GM12878 (cell line): Measurements from ENCODE around the gene HELZ. TPM values are rescaled to one million over a fixed set of nuclear protein-coding genes. Genes with fewer than 3 reads are reported as not detected.
A peak's percentile ranks its signal among the peaks of the same experiment; 100 is the strongest.

ENCODE experiments used
- ATAC-seq: fragments of 200-7000 bp; cut with Tn5 transposase; 3 replicates; pipeline ENCODE4 v1.9.1; 2020; ENCODE audit warnings: mild to moderate bottlenecking, moderate library complexity
- BruUV-seq: library from RNA; stranded (reverse); fragments of 400-500 nt; replicated peaks from 2 replicates; lab custom pipeline; 2021; lab: Mats Ljungman, UMichigan
- CTCF ChIA-PET: fragments of 300-600 bp; sonication (Branson Sonifier 250); formaldehyde crosslinking; extraction: SDS; loops from one replicate; lab custom pipeline; 2021; ENCODE audit warnings: inconsistent platforms; lab: Yijun Ruan, JAX
- POLR2A ChIA-PET: fragments of 350-600 bp; formaldehyde crosslinking; extraction: SDS; loops from one replicate; lab custom pipeline; 2021; ENCODE audit warnings: inconsistent platforms; lab: Charles Lee
- RAD21 ChIA-PET: fragments of 300-600 bp; sonication (Branson Sonifier 250); formaldehyde crosslinking; loops from one replicate; lab custom pipeline; 2023; ENCODE audit warnings: antibody characterized with exemption; ENCODE audit not compliant: unreplicated experiment; lab: Charles Lee
- SMC1A ChIA-PET: fragments of 300-600 bp; sonication (Branson Sonifier 250); formaldehyde crosslinking; loops from one replicate; lab custom pipeline; 2023; ENCODE audit not compliant: unreplicated experiment, uncharacterized antibody; lab: Charles Lee
- DNase-seq: peaks from one replicate; pipeline ENCODE4 v3.0.0-alpha.2; 2011; ENCODE audit warnings: low read depth, low spot score
- FAIRE-seq: peaks from 3 replicates; lab custom pipeline; 2011; peaks lifted over from hg19 to GRCh38; lab: Jason Lieb, UNC
- H2AFZ ChIP-seq: 2 replicates; pipeline ENCODE4 v1.6.0; 2011; ENCODE audit warnings: low read depth, low read length, control low read depth; ENCODE audit not compliant: control insufficient read depth
- H3K27ac ChIP-seq: 2 replicates; pipeline ENCODE4 v1.5.1; 2011; ENCODE audit warnings: control low read depth; ENCODE audit not compliant: control insufficient read depth, insufficient read depth
- H3K27me3 ChIP-seq, 2 experiments: replicated peaks in 1 of 2; 2 replicates each; pipeline versions ENCODE4 v1.6.0 to v1.6.1; 2011; ENCODE audit warnings: low read length in 1 of 2; ENCODE audit not compliant: control insufficient read depth in 2 of 2, insufficient read depth in 2 of 2
- H3K36me3 ChIP-seq, 2 experiments: 2 replicates each; pipeline ENCODE4 v1.5.1; 2011; ENCODE audit warnings: low read length in 1 of 2; ENCODE audit not compliant: control insufficient read depth in 2 of 2, insufficient read depth in 2 of 2
- H3K4me1 ChIP-seq: 2 replicates; pipeline ENCODE4 v1.6.1; 2011; ENCODE audit warnings: mild to moderate bottlenecking, low read length, moderate library complexity, mixed read lengths; ENCODE audit not compliant: control insufficient read depth, insufficient read depth
- H3K4me2 ChIP-seq: 2 replicates; pipeline ENCODE4 v1.6.0; 2011; ENCODE audit warnings: control low read depth; ENCODE audit not compliant: control insufficient read depth, insufficient read depth
- H3K4me3 ChIP-seq: fragments of 200-600 bp; sonication (generic); 2 replicates; pipeline ENCODE4 v1.5.1; 2016
- H3K79me2 ChIP-seq: 2 replicates; pipeline ENCODE4 v1.6.0; 2011; ENCODE audit warnings: low read length; ENCODE audit not compliant: control insufficient read depth, insufficient read depth
- H3K9ac ChIP-seq: 2 replicates; pipeline ENCODE4 v1.8.0; 2011; ENCODE audit warnings: low read length, control low read depth, mixed read lengths; ENCODE audit not compliant: control insufficient read depth, insufficient read depth
- H3K9me3 ChIP-seq: replicated peaks from 3 replicates; pipeline ENCODE4 v1.5.1; 2011; ENCODE audit warnings: mild to moderate bottlenecking, low read length; ENCODE audit not compliant: control insufficient read depth, insufficient read depth
- H4K20me1 ChIP-seq: 2 replicates; pipeline ENCODE4 v1.6.0; 2011; ENCODE audit not compliant: control insufficient read depth, insufficient read depth
- BACH1 ChIP-seq: fragments of 450-650 bp; IDR thresholded peaks from 2 replicates; pipeline ENCODE4 v1.6.1; 2017; ENCODE audit warnings: mild to moderate bottlenecking, borderline replicate concordance
- CBX3 ChIP-seq: fragments of 200-600 bp; sonication (generic); IDR thresholded peaks from 2 replicates; pipeline ENCODE4 v1.6.1; 2016; ENCODE audit warnings: low read depth, borderline replicate concordance
- CREB1 ChIP-seq: IDR thresholded peaks from 2 replicates; pipeline ENCODE4 v1.6.1; 2012; ENCODE audit warnings: low read depth, mild to moderate bottlenecking, inconsistent platforms
- ETV6 ChIP-seq, 2 experiments: fragments of 450-650 bp in 1 of 2; IDR thresholded peaks in 1 of 2; conservative IDR thresholded peaks in 1 of 2; 2 replicates each; pipeline ENCODE4 v1.6.1; 2014; ENCODE audit warnings: antibody characterized with exemption in 1 of 2, borderline replicate concordance in 1 of 2, low read depth in 1 of 2, mild to moderate bottlenecking in 1 of 2, moderate library complexity in 1 of 2
- FOS ChIP-seq: IDR thresholded peaks from 3 replicates; pipeline ENCODE4 v1.6.1; 2011; ENCODE audit warnings: borderline replicate concordance; ENCODE audit not compliant: insufficient read length; ENCODE audit errors: extremely low read depth
- IKZF2 ChIP-seq, 2 experiments: fragments of 450-650 bp; IDR thresholded peaks; 2 replicates each; pipeline ENCODE4 v1.6.1; 2017; ENCODE audit warnings: mild to moderate bottlenecking in 2 of 2, moderate library complexity in 2 of 2
- KAT2A ChIP-seq: conservative IDR thresholded peaks from 2 replicates; pipeline ENCODE4 v1.6.1; 2011; ENCODE audit warnings: low read depth, low read length; ENCODE audit not compliant: control insufficient read depth
- MEF2A ChIP-seq: IDR thresholded peaks from 2 replicates; pipeline ENCODE4 v1.6.1; 2011; ENCODE audit warnings: low read depth, mild to moderate bottlenecking, low read length, moderate library complexity; ENCODE audit not compliant: insufficient read depth
- MTA2 ChIP-seq: fragments of 450-650 bp; IDR thresholded peaks from 2 replicates; pipeline ENCODE4 v1.6.1; 2016; ENCODE audit warnings: low read depth, mild to moderate bottlenecking, moderate library complexity
- NBN ChIP-seq: fragments of 450-650 bp; IDR thresholded peaks from 2 replicates; pipeline ENCODE4 v1.6.1; 2016
- NFIC ChIP-seq: IDR thresholded peaks from 2 replicates; pipeline ENCODE4 v1.6.1; 2012; ENCODE audit warnings: low read depth, mild to moderate bottlenecking, inconsistent platforms, low read length, moderate library complexity
- NR2C2 ChIP-seq: IDR thresholded peaks from 2 replicates; pipeline ENCODE4 v1.6.1; 2011; ENCODE audit warnings: borderline replicate concordance, low read depth; ENCODE audit not compliant: control insufficient read depth, insufficient read length
- NR2F1 ChIP-seq: fragments of 450-650 bp; conservative IDR thresholded peaks from 2 replicates; pipeline ENCODE4 v1.6.1; 2017; ENCODE audit warnings: mild to moderate bottlenecking
- PAX5 ChIP-seq: IDR thresholded peaks from 2 replicates; pipeline ENCODE4 v1.6.1; 2011; ENCODE audit warnings: low read depth, low read length, borderline replicate concordance
- POU2F2 ChIP-seq: IDR thresholded peaks from 3 replicates; pipeline ENCODE4 v1.6.1; 2011; ENCODE audit warnings: low read depth, mild to moderate bottlenecking, low read length, borderline replicate concordance
- RB1 ChIP-seq: fragments of 450-650 bp; formaldehyde crosslinking; IDR thresholded peaks from 2 replicates; pipeline ENCODE4 v1.6.1; 2017; ENCODE audit warnings: mild to moderate bottlenecking, borderline replicate concordance
- SMC3 ChIP-seq: IDR thresholded peaks from 2 replicates; pipeline ENCODE4 v1.6.1; 2011; ENCODE audit warnings: low read length, improper control_type of control experiment, borderline replicate concordance
- ZNF274 ChIP-seq: IDR thresholded peaks from one replicate; pipeline ENCODE4 v1.8.0; 2011; ENCODE audit not compliant: insufficient read length, insufficient read depth
- ZNF384 ChIP-seq: IDR thresholded peaks from 2 replicates; pipeline ENCODE4 v1.6.1; 2012; ENCODE audit warnings: low read depth, mild to moderate bottlenecking, low read length, improper control_type of control experiment, borderline replicate concordance
- ZSCAN29 ChIP-seq: fragments of 450-650 bp; IDR thresholded peaks from 2 replicates; pipeline ENCODE4 v1.6.1; 2017; ENCODE audit warnings: mild to moderate bottlenecking, moderate library complexity
- WGBS: methylation state at CpG from one replicate; pipeline ENCODE4 v1.1.6; 2016; ENCODE audit warnings: low lambda C conversion rate; ENCODE audit not compliant: insufficient replicate concordance, insufficient coverage; ENCODE audit errors: missing lambda C conversion rate; 5-methylcytosine and 5-hydroxymethylcytosine counted together
- in situ Hi-C: fragments of 300-500 bp; cut with MboI; formaldehyde crosslinking; loops from 9 replicates; pipeline ENCODE4 v1.14.3; 2018; ENCODE audit warnings: mixed read lengths
- intact Hi-C: fragments of 100-400 bp; cut with micrococcal nuclease; formaldehyde crosslinking; loops from one replicate; pipeline ENCODE4 v1.14.2; 2022; ENCODE audit not compliant: unreplicated experiment
- polyA plus RNA-seq, 11 experiments: library from polyadenylated mRNA; depleted of rRNA in 4 of 11; unstranded in 6 of 11; stranded (reverse) in 5 of 11; fragments of >200 nt; fragmentation: Nextera tagmentation in 4 of 11; fragmentation: Illumina TruSeq in 1 of 11; extraction: Ambion mirVana in 4 of 11; extraction: Trizol in 1 of 11; gene quantifications; 1 replicate in 1 of 11; 2 replicates in 10 of 11; pipeline versions ENCODE4 v1.2.1 to v1.2.3, GENCODE V29; 2011 to 2016; ENCODE audit warnings: inconsistent platforms in 2 of 11, missing spikeins in 2 of 11, low read depth in 1 of 11
- total RNA-seq, 4 experiments: library from RNA; depleted of rRNA in 3 of 4; stranded (reverse); fragments of >200 nt in 3 of 4; fragmentation: Illumina TruSeq in 1 of 4; extraction: Trizol in 1 of 4; gene quantifications; 2 replicates each; pipeline versions ENCODE4 v1.2.1 to v1.2.3, GENCODE V29; 2013 to 2021
- TF ChIP-seq, protein P1 (sequence below): fragments of 450-650 bp; IDR thresholded peaks from 2 replicates; pipeline ENCODE4 v1.6.1; 2016; ENCODE audit warnings: mild to moderate bottlenecking
- TF ChIP-seq, protein P2 (sequence below): fragments of 450-650 bp; IDR thresholded peaks from 2 replicates; pipeline ENCODE4 v1.6.1; 2017; ENCODE audit warnings: low read depth, mild to moderate bottlenecking, moderate library complexity
- TF ChIP-seq, protein P3 (sequence below): IDR thresholded peaks from 2 replicates; pipeline ENCODE4 v1.6.1; 2012; ENCODE audit warnings: low read depth, low read length, improper control_type of control experiment

The HELZ gene
- total and polyA plus RNA-seq, 10 of the 15 experiments (the other 5 are each of a cell fraction or from before 2014, with no cell fraction given) = 1.5 to 36.8 (median 19.1) TPM

DNA sequence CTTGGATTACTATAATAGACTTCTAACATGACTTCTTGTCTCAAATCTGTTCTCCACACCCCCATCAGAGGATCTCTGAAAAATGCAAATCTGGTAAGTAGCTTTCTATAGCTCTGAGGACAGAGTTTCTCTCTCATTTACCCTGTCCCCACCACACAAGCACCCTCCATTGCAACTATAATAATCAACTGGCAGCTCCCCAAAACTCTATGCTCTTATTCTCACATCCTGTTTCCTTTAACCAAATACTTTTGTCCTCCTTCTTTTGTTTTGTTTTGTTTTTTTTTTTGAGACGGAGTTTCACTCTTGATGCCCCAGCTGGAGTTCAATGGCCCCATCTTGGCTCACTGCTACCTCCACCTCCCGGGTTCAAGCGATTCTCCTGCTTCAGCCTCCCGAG, 73.4 kb downstream of the HELZ start:
- Histone ChIP-seq H3K4me1 (peaks cover 12% of the 10 kb centered on the region), H3K79me2 (no peaks in the 10 kb centered on the region), H3K36me3 (peaks cover 2 to 4% of the 10 kb centered on the region in 2 experiments; a peak in 2 of 4 replicates), H3K4me2 (no peak overlapping the region), H3K9me3 (no peaks in the 10 kb centered on the region), H4K20me1 (no peaks in the 10 kb centered on the region), H3K4me3 (no peak overlapping the region), H2AFZ (no peak overlapping the region), H3K27me3 (no peaks in the 10 kb centered on the region), H3K27ac (no peak overlapping the region), H3K9ac (no peak overlapping the region)
- intact Hi-C loops = no loop called here
- ATAC-seq (peak; percentile 97), DNase-seq (peak; percentile 71), FAIRE-seq (peak; percentile 57)
- SMC1A ChIA-PET = interaction anchor here (1.1 kb wide), 1 partner anchor 18 kb away, joined by 3 read pairs; no protein-coding TSS in a partner anchor
- POLR2A ChIA-PET = interaction anchor here (0.5 to 1.2 kb wide), 5 partner anchors 11 to 143 kb away, joined by 3 read pairs; no protein-coding TSS in a partner anchor
- in situ Hi-C loops = no loop called here
- CTCF ChIA-PET = interaction anchor here (2.4 kb wide), 1 partner anchor 13 kb away, joined by 6 read pairs; no protein-coding TSS in a partner anchor
- no TSS peak for BruUV-seq
- 83% methylated on average over 4 of the region's 4 CpGs for WGBS
- RAD21 ChIA-PET = interaction anchor here (0.8 to 1.1 kb wide), 2 partner anchors 29 to 122 kb away, joined by 3 to 5 read pairs; no protein-coding TSS in a partner anchor
- TF ChIP-seq, protein P1, sequence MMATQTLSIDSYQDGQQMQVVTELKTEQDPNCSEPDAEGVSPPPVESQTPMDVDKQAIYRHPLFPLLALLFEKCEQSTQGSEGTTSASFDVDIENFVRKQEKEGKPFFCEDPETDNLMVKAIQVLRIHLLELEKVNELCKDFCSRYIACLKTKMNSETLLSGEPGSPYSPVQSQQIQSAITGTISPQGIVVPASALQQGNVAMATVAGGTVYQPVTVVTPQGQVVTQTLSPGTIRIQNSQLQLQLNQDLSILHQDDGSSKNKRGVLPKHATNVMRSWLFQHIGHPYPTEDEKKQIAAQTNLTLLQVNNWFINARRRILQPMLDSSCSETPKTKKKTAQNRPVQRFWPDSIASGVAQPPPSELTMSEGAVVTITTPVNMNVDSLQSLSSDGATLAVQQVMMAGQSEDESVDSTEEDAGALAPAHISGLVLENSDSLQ = peak; percentile 37; the same call in 1 of the 2 replicates
- TF ChIP-seq NR2C2 = no peak
- TF ChIP-seq, protein P2, sequence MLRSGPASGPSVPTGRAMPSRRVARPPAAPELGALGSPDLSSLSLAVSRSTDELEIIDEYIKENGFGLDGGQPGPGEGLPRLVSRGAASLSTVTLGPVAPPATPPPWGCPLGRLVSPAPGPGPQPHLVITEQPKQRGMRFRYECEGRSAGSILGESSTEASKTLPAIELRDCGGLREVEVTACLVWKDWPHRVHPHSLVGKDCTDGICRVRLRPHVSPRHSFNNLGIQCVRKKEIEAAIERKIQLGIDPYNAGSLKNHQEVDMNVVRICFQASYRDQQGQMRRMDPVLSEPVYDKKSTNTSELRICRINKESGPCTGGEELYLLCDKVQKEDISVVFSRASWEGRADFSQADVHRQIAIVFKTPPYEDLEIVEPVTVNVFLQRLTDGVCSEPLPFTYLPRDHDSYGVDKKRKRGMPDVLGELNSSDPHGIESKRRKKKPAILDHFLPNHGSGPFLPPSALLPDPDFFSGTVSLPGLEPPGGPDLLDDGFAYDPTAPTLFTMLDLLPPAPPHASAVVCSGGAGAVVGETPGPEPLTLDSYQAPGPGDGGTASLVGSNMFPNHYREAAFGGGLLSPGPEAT = peak; percentile 32; the same call in 1 of the 2 replicates
- no peak for TF ChIP-seq KAT2A
- TF ChIP-seq CBX3 = no peak
- TF ChIP-seq POU2F2 = 0 out of 3 replicates have a peak, but pooled peaks have one; percentile 43
- no peak for TF ChIP-seq BACH1
- 0 out of 4 replicates have a peak, but pooled peaks of 1 of the 2 experiments have one; percentile 17 for TF ChIP-seq IKZF2 (IDR thresholded peaks at IDR 0.05)
- TF ChIP-seq MTA2 = peak; percentile 36; the same call in 1 of the 2 replicates
- TF ChIP-seq MEF2A = no peak
- TF ChIP-seq NBN = peak; percentile 53; the same call in 1 of the 2 replicates
- no peak for TF ChIP-seq FOS
- no peak for TF ChIP-seq ETV6 (conservative IDR thresholded peaks at IDR 0.05 in 1 of 2, IDR thresholded peaks at IDR 0.05 in 1 of 2; ENCODE audit: borderline replicate concordance in 1 of 2, low read depth in 1 of 2)
- TF ChIP-seq RB1 = no peak
- no peak for TF ChIP-seq CREB1
- TF ChIP-seq NFIC = peak; percentile 48; the same call in 1 of the 2 replicates
- no peak for TF ChIP-seq NR2F1
- TF ChIP-seq ZSCAN29 = no peak
- TF ChIP-seq ZNF274 = no peak
- no peak for TF ChIP-seq SMC3
- TF ChIP-seq, protein P3, sequence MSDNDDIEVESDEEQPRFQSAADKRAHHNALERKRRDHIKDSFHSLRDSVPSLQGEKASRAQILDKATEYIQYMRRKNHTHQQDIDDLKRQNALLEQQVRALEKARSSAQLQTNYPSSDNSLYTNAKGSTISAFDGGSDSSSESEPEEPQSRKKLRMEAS = no peak
- no peak for TF ChIP-seq PAX5
- peak; percentile 60; the same call in 1 of the 2 replicates for TF ChIP-seq ZNF384
